HepG2 (cell line): ENCODE measurements around the gene AFDN. TPM values are rescaled to one million over a fixed set of nuclear protein-coding genes. Genes with fewer than 3 reads are reported as not detected.

Experiments used
- ATAC-seq: fragments of 200-7000 bp; cut with Tn5 transposase; 3 replicates; pipeline ENCODE4 v1.9.1; 2020; ENCODE audit warnings: mild to moderate bottlenecking, moderate library complexity
- BruUV-seq: library from RNA; stranded (reverse); fragments of 400-500 nt; replicated peaks from 2 replicates; lab custom pipeline; 2021; lab: Mats Ljungman, UMichigan
- CTCF ChIA-PET: fragments of 300-600 bp; formaldehyde crosslinking; extraction: SDS; loops from one replicate; lab custom pipeline; 2021; ENCODE audit warnings: low total read pairs, inconsistent platforms, low intra/inter-chr PET ratio; lab: Yijun Ruan, JAX
- POLR2A ChIA-PET: fragments of 350-600 bp; sonication (Branson Sonifier 250); formaldehyde crosslinking; loops from one replicate; lab custom pipeline; 2020; ENCODE audit warnings: antibody characterized with exemption, inconsistent platforms; lab: Yijun Ruan, JAX
- DNase-seq: peaks from one replicate; pipeline ENCODE4 v3.0.0-alpha.2; 2015; ENCODE audit warnings: low spot score
- FAIRE-seq: peaks from 3 replicates; lab custom pipeline; 2011; peaks lifted over from hg19 to GRCh38; lab: Jason Lieb, UNC
- H2AFZ ChIP-seq: one replicate; pipeline ENCODE4 v1.6.1; 2011; ENCODE audit warnings: low read length, inconsistent platforms
- H3K27ac ChIP-seq: fragments of 300-600 bp; 3 replicates; pipeline ENCODE4 v1.8.0; 2011; ENCODE audit warnings: mixed run types, mild to moderate bottlenecking, mixed read lengths, low read length, inconsistent platforms; ENCODE audit not compliant: insufficient read depth; ENCODE audit errors: extremely low read length
- H3K27me3 ChIP-seq, 2 experiments: fragments of 200-600 bp in 1 of 2; 2 replicates in 1 of 2; 3 replicates in 1 of 2; pipeline versions ENCODE4 v1.6.0 to v1.8.0; 2011; ENCODE audit warnings: low read length in 2 of 2, mild to moderate bottlenecking in 2 of 2, moderate library complexity in 2 of 2, inconsistent platforms in 1 of 2; ENCODE audit not compliant: insufficient read depth in 2 of 2, control insufficient read depth in 1 of 2
- H3K36me3 ChIP-seq, 2 experiments: fragments of 200-600 bp in 1 of 2; replicated peaks in 1 of 2; 2 replicates in 1 of 2; 3 replicates in 1 of 2; pipeline versions ENCODE4 v1.5.1 to v1.8.0; 2011; ENCODE audit warnings: low read length in 2 of 2, inconsistent platforms in 1 of 2; ENCODE audit not compliant: insufficient read depth in 2 of 2, control insufficient read depth in 1 of 2
- H3K4me1 ChIP-seq: 2 replicates; pipeline ENCODE4 v1.5.1; 2012; ENCODE audit warnings: low read length, inconsistent platforms; ENCODE audit not compliant: insufficient read depth
- H3K4me2 ChIP-seq: 2 replicates; pipeline ENCODE4 v1.6.0; 2011; ENCODE audit warnings: low read depth, low read length, inconsistent platforms
- H3K4me3 ChIP-seq, 3 experiments: fragments of 200-600 bp in 1 of 3; sonication (generic), shearing (Covaris generic) in 1 of 3; replicated peaks in 1 of 3; 2 replicates each; pipeline ENCODE4 v1.5.1; 2011 to 2016; ENCODE audit warnings: low read length in 3 of 3, inconsistent platforms in 2 of 3, low read depth in 2 of 3, mild to moderate bottlenecking in 2 of 3, control low read depth in 1 of 3, mixed read lengths in 1 of 3; ENCODE audit not compliant: insufficient read depth in 1 of 3
- H3K79me2 ChIP-seq: one replicate; pipeline ENCODE4 v1.6.1; 2011; ENCODE audit warnings: low read length, inconsistent platforms; ENCODE audit not compliant: insufficient read depth
- H3K9ac ChIP-seq: 2 replicates; pipeline ENCODE4 v1.6.0; 2011; ENCODE audit warnings: mild to moderate bottlenecking, low read depth, low read length, inconsistent platforms; ENCODE audit not compliant: insufficient read depth
- H3K9me3 ChIP-seq: 2 replicates; pipeline ENCODE4 v1.5.1; 2012; ENCODE audit warnings: mild to moderate bottlenecking, low read length
- H4K20me1 ChIP-seq: 2 replicates; pipeline ENCODE4 v1.6.0; 2011; ENCODE audit warnings: inconsistent platforms, mild to moderate bottlenecking, low read length, moderate library complexity; ENCODE audit not compliant: insufficient read depth
- ETS1 ChIP-seq: sonication (generic); formaldehyde crosslinking; IDR thresholded peaks from 2 replicates; pipeline ENCODE4 v1.4.0; 2020; ENCODE audit warnings: missing genetic modification reagents
- MIER2 ChIP-seq: IDR thresholded peaks from 2 replicates; pipeline ENCODE4 v1.6.1; 2016; ENCODE audit warnings: missing biosample characterization, missing genetic modification reagents
- RAD21 ChIP-seq: fragments of 450-650 bp; formaldehyde crosslinking; IDR thresholded peaks from 2 replicates; pipeline ENCODE4 v1.5.0; 2020; ENCODE audit warnings: mild to moderate bottlenecking
- REST ChIP-seq, 2 experiments: IDR thresholded peaks; 2 replicates each; pipeline ENCODE4 v1.6.1; 2011 to 2012; ENCODE audit warnings: low read length in 2 of 2, borderline replicate concordance in 1 of 2, low read depth in 1 of 2, mild to moderate bottlenecking in 1 of 2, moderate library complexity in 1 of 2
- SALL1 ChIP-seq: sonication (generic); formaldehyde crosslinking; IDR thresholded peaks from 2 replicates; pipeline ENCODE4 v1.8.0; 2022; ENCODE audit warnings: mild to moderate bottlenecking, missing genetic modification reagents
- YEATS2 ChIP-seq: sonication (generic); formaldehyde crosslinking; IDR thresholded peaks from 2 replicates; pipeline ENCODE4 v1.4.0; 2020; ENCODE audit warnings: missing genetic modification reagents, borderline replicate concordance
- WGBS: methylation state at CpG from one replicate; pipeline ENCODE4 v1.1.6; 2017; ENCODE audit warnings: low lambda C conversion rate; 5-methylcytosine and 5-hydroxymethylcytosine counted together
- in situ Hi-C: cut with HindIII; loops from 2 replicates; pipeline ENCODE4 v1.10.0; 2017; ENCODE audit warnings: low pct_unique_long_range_greater_than_20kb; ENCODE audit not compliant: extremely low pct_ligation_motif_present
- intact Hi-C: fragments of 100-400 bp; cut with micrococcal nuclease; formaldehyde crosslinking; loops from one replicate; pipeline ENCODE4 v1.10.0; 2022; ENCODE audit not compliant: unreplicated experiment
- polyA plus RNA-seq, 8 experiments: library from polyadenylated mRNA; depleted of rRNA in 3 of 8; stranded (reverse) in 7 of 8; unstranded in 1 of 8; fragments of >200 nt; fragmentation: Illumina TruSeq in 4 of 8; extraction: Trizol in 4 of 8; gene quantifications; 2 replicates each; pipeline versions ENCODE4 v1.2.1 to v1.2.3, GENCODE V29; 2011 to 2016; ENCODE audit warnings: low read depth in 4 of 8, missing spikeins in 1 of 8, mixed read lengths in 1 of 8; ENCODE audit not compliant: insufficient read depth in 1 of 8
- total RNA-seq, 5 experiments: library from RNA; depleted of rRNA; stranded (reverse); fragments of >200 nt; fragmentation: Illumina TruSeq; extraction: Trizol; gene quantifications; 2 replicates each; pipeline ENCODE4 v1.2.3, GENCODE V29; 2016; ENCODE audit warnings: low read depth in 1 of 5

AFDN gene
- total and polyA plus RNA-seq, 2 of the 13 experiments (the other 11 are each of a cell fraction or from before 2014, with no cell fraction given): 136 to 151 TPM

- Histone ChIP-seq H3K9ac (no peak overlapping the region), H4K20me1 (peaks cover 96% of the 10 kb centered on the region), H3K27ac (no peak overlapping the region), H3K4me1 (peaks cover 73% of the 10 kb centered on the region), H3K36me3 (peaks cover 0 to 8% of the 10 kb centered on the region in 2 experiments; a peak in 2 of 5 replicates), H3K79me2 (peaks cover 100% of the 10 kb centered on the region), H3K4me2 (no peak overlapping the region), H3K9me3 (no peaks in the 10 kb centered on the region), H3K4me3 (no peak overlapping the region), H2AFZ (no peak overlapping the region), H3K27me3 (no peaks in the 10 kb centered on the region)
- no peak for FAIRE-seq
- intact Hi-C loops: no loop called here
- 94% methylated on average over 3 of the region's 3 CpGs for WGBS
- ChIA-PET POLR2A (no interaction called here), CTCF (no interaction called here)
- in situ Hi-C loops: no loop called here
- no peak for TF ChIP-seq SALL1 (CRISPR knock-in tag)
- no peak for TF ChIP-seq ETS1 (CRISPR knock-in tag)
- no peak for TF ChIP-seq MIER2 (CRISPR knock-in tag)
- ATAC-seq: no peak
- no peak for DNase-seq
- BruUV-seq: no TSS peak
Observed at GRCh38 chr6:167835260-167835659, 8.5 kb downstream of the AFDN start.

- H3K27ac ChIP-seq: no peak overlapping the region
- DNase-seq (no peak), FAIRE-seq (no peak), ATAC-seq (no peak)
- ChIA-PET CTCF (no interaction called here), POLR2A (no interaction called here)
- H3K4me2 ChIP-seq: no peak overlapping the region
- peaks cover 96% of the 10 kb centered on the region for H4K20me1 ChIP-seq
- 93% methylated on average over 3 of the region's 3 CpGs for WGBS
- no peak overlapping the region for H3K9ac ChIP-seq
- peaks cover 73% of the 10 kb centered on the region for H3K4me1 ChIP-seq
- peaks cover 0 to 8% of the 10 kb centered on the region in 2 experiments; a peak in 2 of 5 replicates for H3K36me3 ChIP-seq
- peaks cover 100% of the 10 kb centered on the region for H3K79me2 ChIP-seq
- intact Hi-C loops (no loop called here), in situ Hi-C loops (no loop called here)
- H3K27me3 ChIP-seq: no peaks in the 10 kb centered on the region
- TF ChIP-seq RAD21 (no peak), YEATS2 (no peak), REST (IDR thresholded peaks at IDR 0.05; ENCODE audit: borderline replicate concordance in 1 of 2, low read depth in 1 of 2, low read length in 2 of 2) (peak in 1 of 2 experiments; percentile 86; a peak in 2 of 4 replicates)
- no peak overlapping the region for H2AFZ ChIP-seq
- no peaks in the 10 kb centered on the region for H3K9me3 ChIP-seq
- no TSS peak for BruUV-seq
- H3K4me3 ChIP-seq: no peak overlapping the region
Observed at GRCh38 chr6:167836721-167837120, 10.0 kb downstream of the AFDN start.
